GM21576 (cell line): ENCODE measurements around the gene MAGI1.

ENCODE experiments used
- ATAC-seq: cut with Tn5 transposase; IDR thresholded peaks from one replicate; pipeline ENCODE4 v1.9.1; 2021; ENCODE audit warnings: mild to moderate bottlenecking, moderate library complexity; ENCODE audit not compliant: unreplicated experiment

MAGI1 gene

DNA sequence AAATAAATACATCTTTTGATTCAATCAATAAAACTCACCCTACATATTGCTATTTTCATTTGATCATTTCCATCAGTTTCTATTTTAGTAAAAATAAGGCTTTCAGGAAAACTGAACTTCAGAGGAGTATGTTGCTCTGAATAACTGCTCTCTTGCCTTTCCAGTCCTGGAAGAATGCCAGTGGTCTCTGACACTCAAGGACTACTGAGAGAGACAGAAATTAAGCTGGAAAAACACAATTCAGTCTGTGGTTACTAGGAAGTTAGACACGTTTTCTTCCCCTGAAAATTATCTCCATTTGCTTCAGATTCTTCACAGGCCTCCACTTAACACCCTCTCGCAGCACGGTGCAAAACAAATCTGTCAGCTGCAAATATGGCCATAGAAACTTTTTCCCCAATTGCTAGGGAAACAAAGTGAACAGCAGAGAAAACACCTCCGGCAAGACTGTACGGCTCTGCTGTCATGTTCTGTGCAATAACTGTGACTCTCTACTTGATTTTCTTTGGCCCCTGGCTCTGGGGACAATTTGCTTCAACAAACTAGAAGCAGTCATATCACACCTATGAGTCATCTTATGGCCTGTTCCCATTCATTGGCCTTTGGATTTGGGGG lies 353.0 kb downstream of the MAGI1 start:
- no peak for ATAC-seq

DNA sequence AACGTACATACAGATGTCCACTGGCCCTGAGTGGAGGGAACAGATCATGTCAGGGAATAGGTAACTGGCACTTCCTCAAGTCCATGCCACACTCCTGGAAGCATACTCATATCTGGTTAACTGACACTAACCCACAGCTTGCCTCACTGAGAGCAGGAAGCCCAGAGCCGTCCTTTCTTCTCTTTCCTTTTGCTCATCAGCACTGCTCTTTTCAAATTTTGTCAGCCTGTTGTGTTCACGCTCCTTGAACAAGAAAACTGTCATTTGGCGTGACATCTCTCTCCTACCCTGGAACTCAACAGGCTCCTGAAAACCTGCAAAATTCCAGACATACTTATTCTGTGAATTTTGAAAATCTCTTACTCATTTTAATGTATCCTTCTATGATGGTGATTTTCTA lies 360.2 kb downstream of the MAGI1 start:
- ATAC-seq, result no peak

DNA sequence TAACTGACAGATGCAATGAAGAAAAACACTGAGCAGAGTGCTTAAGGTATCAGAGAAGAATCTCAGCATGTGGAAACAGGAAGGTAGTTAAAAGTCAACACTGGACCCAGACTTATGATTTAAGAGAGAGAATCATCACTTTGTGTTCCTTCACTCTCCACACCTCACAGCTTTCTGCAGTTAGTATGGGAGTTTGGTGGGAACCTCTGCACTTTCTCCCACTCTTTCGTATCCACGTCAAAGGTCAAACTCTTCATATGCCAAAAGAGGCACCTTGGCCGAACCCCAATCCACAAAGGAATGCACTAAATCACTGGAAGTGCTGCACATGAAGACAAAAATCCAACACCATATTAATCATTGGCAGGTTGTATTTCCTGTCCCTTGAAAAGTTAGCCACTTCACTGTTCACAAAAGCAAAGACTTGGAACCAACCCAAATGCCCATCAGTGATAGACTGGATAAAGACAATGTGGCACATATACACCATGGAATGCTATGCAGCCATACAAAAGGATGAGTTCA lies 361.2 kb downstream of the MAGI1 start:
- ATAC-seq, result no peak

DNA sequence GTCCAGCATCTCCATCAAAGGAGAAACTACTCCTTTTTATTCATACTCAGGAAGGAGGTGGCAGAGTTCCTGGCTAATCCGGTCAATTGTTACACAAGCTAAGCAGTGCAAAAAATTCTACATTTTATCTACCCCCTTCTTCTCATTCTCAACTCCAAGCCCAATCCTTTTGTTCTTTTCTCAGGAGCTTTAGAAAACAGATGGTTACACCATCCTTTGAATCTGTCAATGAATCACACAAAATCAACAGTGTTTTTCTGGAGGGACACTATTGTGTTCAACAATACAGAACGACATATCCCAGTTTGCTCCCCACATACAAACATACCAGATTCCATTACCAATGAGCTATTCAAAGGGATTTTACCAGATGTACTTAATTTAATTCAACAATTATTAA lies 362.1 kb downstream of the MAGI1 start:
- ATAC-seq, result no peak

DNA sequence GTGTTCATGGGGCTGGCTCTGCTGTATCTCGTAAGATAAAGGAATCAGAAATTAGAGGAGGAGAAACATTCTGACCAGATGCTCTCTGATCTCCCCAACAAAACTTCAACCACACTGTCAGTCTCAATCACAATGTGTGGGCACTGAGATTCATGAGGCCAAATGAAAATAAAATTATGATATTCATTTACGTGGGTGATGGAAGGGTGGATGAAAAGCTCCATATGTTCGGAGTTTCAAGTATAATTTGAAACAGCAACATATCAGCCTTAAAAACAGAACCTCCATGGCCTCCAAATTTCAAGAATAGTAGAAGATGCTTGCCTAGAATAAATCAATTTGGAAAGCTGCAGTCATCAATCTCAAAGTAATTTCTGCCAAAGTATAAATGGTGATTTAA lies 363.7 kb downstream of the MAGI1 start:
- ATAC-seq, result no peak

DNA sequence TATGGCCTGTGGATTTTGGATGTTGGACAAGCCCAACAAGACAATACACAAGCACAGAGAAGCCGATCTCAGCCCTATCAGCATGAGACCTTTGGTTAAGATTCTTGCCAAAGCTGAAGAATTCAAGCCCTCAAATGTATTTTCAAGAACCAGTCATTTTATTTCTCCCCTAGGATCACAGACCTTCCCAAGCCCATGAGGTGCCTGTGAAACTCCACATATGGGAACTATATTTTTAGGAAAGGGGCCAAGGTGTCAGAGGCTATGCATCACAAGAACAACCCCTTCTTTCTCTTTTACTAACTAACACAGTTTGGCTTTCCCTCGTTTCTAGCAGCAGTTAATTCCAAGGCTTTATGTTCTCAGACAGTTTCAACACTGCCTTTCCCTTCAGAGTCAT lies 364.5 kb downstream of the MAGI1 start:
- no peak for ATAC-seq

DNA sequence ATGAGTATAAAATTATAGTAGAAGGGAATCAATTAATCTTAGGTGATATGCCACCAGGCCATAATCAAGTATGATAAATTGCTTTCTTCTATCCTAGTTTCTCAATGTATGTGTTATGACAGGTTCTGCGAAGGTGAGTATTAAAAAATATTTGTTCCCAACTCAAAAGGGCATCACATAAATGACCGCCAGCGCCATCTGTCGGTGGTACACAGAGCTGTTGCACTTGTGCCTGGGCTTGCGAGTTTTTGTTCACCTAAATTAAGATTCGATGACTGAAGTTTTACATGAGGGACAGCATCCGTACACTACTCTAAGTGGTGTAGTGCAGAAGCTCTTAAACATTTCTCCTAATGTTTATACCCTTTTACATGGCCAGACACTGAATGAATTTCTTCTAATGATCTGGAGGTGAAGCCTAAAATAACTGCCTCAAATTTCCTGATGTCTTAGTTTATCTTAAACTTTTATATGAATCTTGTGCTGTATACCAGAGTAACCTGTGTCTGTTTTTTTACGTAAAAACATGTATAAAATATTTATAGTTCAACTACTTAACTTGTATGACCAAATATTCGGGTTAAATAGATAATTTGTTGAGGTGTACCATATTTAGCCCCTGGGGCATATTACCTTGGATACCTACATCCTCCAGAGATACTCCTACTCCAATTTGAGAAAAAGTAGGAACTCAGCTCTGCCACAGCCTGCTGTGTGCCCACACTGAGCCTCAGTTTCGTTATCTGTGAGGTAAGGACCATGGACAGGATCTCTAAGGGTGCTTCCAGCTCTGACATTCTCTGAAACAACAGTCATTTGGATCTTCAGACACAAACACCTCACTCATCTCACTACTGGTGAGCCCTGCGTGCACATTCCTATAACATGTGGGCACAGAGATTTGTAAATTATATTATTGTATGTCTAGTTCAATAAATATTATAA lies 365.6 kb downstream of the MAGI1 start:
- no peak for ATAC-seq

DNA sequence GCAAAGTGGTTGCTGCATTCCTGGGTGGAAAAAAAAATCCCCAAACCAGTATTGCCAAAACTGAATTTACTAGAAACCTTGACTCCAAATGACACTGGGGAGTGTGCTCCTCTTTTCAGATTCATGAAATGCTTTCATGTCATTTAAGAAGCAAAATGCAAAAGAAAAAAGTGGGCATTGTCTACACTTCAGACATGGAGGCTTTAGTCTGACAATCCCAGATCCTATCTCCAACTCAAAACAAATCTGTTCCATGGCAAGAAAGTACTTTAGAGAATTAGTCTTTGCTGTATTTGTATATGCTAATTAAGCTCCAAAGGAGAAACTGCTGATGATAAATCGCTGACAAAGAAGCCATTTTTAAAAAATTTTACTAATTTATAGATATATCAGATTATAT lies 366.7 kb downstream of the MAGI1 start:
- ATAC-seq, result no peak

DNA sequence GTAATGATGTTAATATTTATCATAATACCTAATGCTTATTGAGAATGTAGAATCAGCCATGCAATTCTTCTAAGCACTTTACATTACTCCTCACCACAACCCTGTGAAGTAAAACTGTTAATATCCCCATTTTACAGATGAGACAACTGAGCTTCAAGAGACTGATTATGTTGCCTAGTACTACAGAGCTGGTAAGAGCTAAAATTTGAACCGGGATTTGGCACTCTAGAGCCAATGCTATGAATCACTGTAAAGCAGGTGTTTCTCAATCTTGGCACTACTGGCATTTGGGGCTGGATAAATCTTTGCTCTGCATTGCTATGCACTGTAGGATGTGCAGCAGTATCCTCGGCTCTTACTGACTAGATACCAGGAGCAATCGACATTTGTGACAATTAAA lies 367.7 kb downstream of the MAGI1 start:
- ATAC-seq, result no peak

DNA sequence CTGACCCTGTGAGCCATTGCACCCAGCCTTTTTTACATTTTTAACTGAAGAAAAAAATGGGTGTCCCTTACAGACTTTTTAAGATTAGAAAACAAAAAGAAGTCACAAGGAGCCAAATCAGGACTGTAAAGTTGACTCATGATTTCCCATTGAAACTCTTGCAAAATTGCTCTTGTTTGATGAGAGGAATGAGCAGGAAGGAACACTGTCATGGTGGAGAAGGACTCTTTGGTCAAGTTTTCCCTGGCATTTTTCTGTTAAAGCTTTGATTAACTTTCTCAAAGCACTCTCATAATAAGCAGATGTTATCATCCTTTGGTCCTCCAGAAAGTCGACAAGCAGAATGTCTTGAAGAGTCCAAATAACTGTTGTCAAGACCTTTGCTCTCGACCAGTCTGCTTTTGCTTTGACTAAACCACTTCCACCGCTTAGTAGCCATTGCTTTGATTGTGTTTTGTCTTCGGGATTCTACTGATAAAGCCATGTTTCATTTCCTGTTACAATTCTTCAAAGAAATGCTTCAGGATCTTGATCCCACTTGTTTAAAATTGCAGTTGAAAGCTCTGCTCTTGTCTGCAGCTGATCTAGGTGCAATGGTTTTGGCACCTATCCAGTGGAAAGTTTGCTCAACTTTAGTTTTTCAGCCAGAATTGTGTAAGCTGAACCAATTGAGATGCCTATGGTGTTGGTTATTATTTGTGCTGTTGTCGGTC lies 369.4 kb downstream of the MAGI1 start:
- no peak for ATAC-seq

DNA sequence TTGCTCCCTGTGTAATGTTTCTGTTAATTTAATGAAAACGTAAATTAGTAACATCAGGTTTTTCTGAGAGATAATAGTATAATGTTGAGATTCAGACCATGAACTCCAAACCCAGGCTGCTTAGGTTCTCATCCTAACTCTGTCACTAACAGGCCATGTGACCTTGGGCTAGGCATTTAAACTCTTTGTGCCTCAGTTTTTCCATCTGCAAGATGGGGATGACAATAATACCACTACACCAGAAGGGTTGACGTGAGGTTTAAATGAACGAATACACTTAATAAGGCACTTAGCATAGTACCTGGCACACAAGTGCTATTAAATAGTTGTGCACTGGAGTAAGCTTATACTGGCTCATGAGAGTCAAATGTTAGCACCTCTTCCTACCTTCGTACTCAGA lies 370.8 kb downstream of the MAGI1 start:
- no peak for ATAC-seq

DNA sequence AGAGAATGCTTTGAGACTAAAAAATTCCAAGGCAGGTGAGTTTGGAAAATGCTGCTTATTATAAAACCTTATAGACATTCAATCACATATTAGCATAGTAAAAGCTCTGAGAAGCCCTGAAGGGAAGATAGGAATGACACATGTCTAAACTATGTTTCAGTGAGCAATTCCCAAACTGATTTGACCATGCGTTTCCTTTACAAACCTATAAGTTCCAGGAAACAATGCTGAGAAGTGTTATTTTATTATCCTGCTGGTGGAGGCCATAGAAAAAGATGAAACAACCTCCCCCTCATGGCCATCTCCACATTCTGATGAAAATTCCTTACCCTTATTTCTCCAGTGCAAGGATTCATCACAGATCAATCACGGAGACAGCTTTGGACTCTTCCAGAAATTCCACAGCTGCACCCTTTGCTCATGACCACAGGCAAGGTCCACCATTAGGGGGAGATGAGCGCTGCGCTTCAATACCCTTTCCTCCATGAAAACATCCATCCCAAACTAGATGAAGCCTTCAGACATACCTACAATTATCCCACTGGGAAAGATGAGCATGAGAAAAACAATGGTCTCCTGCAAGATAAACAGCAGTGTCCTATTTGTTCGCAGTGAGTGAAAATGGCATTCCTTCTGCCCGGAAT lies 372.1 kb downstream of the MAGI1 start:
- no peak for ATAC-seq

DNA sequence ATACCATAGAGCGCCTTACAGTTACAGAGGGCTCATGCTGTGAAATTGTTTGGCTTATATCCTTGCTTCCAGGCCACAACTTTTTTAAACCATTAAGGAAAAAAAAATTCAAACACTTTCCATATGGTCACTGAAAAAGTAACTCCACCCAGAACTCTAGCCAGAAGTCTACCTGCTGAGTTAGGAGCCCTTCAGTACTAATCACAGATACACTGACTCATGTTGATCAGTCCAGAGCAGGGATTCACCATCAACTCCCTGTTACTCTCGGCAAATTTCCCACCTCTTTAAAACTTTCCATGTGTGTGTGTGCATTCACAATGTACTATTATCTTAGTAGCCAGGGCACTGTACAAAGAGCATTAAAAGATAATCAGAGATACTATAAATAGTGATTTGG lies 372.8 kb downstream of the MAGI1 start:
- no peak for ATAC-seq

DNA sequence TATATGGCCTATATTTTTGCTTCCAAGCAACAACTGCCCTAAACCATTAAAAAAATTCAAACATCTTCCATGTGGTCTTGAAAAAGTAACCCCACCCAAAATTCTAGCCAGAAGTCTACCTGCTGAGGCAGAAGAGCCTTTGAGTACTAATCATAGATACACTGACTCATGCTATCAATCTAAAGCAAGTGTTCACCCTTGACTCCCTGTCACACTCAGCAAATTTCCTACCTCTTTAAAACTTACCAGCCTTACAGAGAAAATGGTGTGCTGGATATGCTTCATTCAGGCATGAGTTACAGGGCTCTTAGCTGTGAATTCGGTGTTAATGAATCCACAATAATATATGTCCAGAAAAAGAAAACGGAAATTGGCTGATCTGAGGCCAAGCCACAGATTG lies 373.8 kb downstream of the MAGI1 start:
- ATAC-seq, result no peak

DNA sequence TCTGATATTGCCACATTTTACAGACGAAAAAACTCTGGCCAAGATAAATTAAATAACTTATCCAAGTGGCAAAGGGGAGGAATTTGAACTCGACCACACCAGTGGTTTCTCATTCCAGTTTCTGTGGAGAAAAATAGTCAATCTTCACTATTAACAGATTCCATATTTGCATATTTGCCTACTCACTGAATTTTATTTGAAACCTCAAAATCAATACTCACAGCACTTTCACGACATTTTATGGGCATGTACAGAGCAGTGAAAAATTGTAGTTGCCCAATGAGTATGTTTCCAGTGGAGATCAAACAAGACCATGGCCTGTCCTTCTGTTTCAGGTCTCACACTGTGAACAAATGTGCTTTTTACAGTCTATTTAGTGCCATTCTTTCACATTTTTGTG lies 374.3 kb downstream of the MAGI1 start:
- ATAC-seq, result no peak

DNA sequence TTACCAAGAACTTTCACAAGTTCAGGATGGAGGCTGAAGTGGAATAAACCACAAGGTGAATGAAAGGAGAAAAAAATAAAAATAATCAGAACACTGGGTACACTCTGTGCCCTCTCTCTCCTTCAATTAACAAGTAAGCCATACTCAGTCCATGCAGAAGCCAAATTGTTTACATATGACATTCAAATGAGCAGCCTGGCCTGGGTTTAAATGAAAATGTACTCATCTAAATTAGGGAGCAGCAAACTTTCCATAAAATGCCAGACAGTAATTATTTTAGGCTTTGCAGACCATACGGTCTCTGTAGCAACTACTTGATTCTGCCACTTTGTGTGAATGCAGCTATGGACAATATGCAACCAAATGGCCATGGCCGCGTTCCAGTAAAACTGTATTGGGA lies 376.6 kb downstream of the MAGI1 start:
- ATAC-seq, result no peak

DNA sequence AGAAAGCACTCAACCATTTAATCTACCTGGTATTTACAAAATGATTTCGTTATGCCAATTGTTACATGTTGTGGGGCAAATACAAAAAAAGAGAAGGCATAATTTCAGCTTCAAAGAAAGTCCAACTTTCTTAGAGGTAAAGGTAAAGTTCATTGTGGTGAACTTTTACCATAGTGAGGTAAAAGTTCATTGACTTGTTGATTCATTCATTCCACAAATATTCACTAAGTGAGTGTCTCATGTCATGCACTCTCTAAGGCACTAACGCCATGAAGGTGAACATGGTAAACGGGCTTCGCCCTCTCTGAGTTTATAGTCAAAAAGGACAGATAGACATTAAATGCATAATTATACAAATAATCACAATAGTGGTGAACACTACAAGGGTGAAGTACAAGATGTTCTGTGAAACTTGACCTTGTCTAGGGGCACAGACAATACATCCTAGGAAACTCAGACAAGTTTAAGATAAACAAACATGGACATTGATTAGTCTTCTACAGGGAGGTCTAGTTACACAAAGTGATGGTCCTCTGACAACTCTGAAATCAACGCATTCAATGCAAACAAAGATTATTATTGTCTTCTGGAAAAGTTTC lies 378.6 kb downstream of the MAGI1 start:
- ATAC-seq, result no peak

DNA sequence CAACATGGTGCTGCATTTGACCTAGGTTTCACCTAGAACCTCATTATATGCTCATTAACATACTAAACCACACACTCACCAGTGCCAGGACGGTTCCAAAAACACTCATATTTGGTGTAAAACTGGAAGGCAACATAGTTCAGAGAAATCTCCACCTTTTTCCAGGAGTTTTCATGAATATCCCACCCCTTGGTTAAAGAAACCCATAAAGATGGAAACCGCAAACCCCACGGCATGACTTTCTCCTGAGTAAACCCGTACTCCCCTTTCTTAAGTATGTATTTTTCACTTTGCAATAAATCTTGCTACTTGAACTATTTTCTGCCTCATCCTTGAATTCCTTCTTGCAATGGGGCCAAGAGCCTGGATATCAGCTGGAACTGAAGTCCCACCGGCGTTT lies 379.3 kb downstream of the MAGI1 start:
- no peak for ATAC-seq

DNA sequence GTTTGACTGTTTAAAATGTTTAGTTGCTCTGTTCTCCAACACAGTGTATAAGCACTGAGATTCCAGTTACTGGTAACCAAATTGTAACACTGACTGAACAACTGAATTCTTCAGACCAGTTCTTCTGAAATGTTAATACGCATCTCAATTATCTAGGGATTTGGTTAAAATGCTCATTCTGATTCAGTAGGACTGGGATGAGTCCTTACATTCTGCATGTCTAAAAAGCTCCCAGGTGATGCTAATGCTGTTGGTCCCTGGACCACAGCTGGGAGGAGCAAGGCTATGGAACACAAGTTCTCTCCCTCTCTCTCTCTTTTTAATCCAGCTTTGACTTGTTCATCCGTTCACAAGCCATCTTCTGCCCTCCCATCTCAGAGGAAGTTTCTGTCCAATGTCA lies 380.3 kb downstream of the MAGI1 start:
- ATAC-seq, result no peak

DNA sequence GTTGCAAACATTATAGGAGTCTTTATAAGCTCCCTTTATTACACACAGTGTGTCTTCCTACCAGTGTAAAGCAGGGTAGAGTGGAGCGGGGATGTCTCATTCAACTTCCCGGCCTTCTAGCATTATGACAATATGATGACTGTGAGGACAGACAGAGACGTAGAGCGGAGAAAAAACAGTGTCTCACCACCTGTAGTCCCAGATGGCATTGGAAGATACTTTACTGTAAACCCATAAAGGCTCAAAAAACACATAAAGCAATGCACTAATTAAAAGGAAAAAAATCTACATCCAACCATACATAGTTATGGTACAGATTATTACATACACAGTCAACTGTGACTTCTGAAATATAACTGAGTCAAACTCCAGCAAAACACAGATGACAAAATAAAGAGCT lies 383.7 kb downstream of the MAGI1 start:
- no peak for ATAC-seq

DNA sequence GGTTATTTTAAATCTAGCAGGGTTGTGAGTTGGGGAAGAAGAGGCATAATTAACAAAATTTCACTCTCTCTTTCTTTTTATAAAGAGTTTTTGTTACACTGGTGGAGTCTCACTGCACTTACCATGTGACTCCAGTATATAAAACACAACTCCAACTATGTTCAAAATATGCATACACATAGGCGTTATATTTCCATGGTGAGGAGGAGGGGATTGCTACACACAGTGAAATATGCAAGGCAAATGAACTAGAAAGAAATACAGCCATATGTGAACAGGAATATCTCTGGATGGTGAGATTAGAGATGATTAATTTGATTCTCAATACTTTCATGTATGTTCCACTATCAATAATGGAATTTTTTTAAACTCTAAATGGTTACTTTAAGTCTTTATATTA lies 385.0 kb downstream of the MAGI1 start:
- no peak for ATAC-seq
